Endothelial cell of umbilical vein (primary cell): ENCODE data around the gene PTPRD. TPM values are rescaled to one million over a fixed set of nuclear protein-coding genes. Genes with fewer than 3 reads are reported as not detected.

Experiments used
- BruUV-seq: library from RNA; stranded (reverse); fragments of 400-500 nt; replicated peaks from 2 replicates; lab custom pipeline; 2021; lab: Mats Ljungman, UMichigan
- CTCF ChIA-PET: fragments of 300-600, 350-600 bp; sonication (Branson Sonifier 250); formaldehyde crosslinking; loops from one replicate; lab custom pipeline; 2021; ENCODE audit warnings: antibody characterized with exemption, inconsistent platforms; lab: Charles Lee
- POLR2A ChIA-PET: fragments of 300-600, 350-600 bp; sonication (Branson Sonifier 250); formaldehyde crosslinking; loops from one replicate; lab custom pipeline; 2021; ENCODE audit warnings: antibody characterized with exemption, inconsistent platforms; lab: Charles Lee
- DNase-seq: peaks from one replicate; pipeline ENCODE4 v3.0.0-alpha.2; 2011; ENCODE audit warnings: low read depth, low spot score
- FAIRE-seq: peaks from 2 replicates; lab custom pipeline; 2011; peaks lifted over from hg19 to GRCh38; lab: Jason Lieb, UNC
- H2AFZ ChIP-seq: 2 replicates; pipeline ENCODE4 v1.6.0; 2012; ENCODE audit warnings: low read depth, low read length, control low read depth, inconsistent platforms
- H3K27ac ChIP-seq: 2 replicates; pipeline ENCODE4 v1.5.1; 2011; ENCODE audit warnings: low read depth, mild to moderate bottlenecking, control low read depth, low read length, moderate library complexity; ENCODE audit not compliant: insufficient read depth
- H3K27me3 ChIP-seq, 2 experiments: 2 replicates each; pipeline versions ENCODE4 v1.6.0 to v1.6.1; 2011; ENCODE audit warnings: low read length in 2 of 2, mixed read lengths in 1 of 2; ENCODE audit not compliant: control insufficient read depth in 2 of 2, insufficient read depth in 2 of 2
- H3K36me3 ChIP-seq, 2 experiments: 2 replicates in 1 of 2; 3 replicates in 1 of 2; pipeline ENCODE4 v1.5.1; 2011; ENCODE audit warnings: low read length in 2 of 2, mild to moderate bottlenecking in 1 of 2, moderate library complexity in 1 of 2; ENCODE audit not compliant: control insufficient read depth in 2 of 2, insufficient read depth in 2 of 2; ENCODE audit errors: extremely low read depth in 1 of 2
- H3K4me1 ChIP-seq: 3 replicates; pipeline ENCODE4 v1.5.1; 2011; ENCODE audit warnings: mild to moderate bottlenecking, low read length; ENCODE audit not compliant: control insufficient read depth, insufficient read depth; ENCODE audit errors: extremely low read depth
- H3K4me2 ChIP-seq: 2 replicates; pipeline ENCODE4 v1.6.1; 2011; ENCODE audit warnings: low read length, control low read depth, mixed read lengths; ENCODE audit not compliant: insufficient read depth
- H3K4me3 ChIP-seq, 3 experiments: fragments of 200-600 bp in 1 of 3; sonication (generic), shearing (Covaris generic) in 1 of 3; replicated peaks in 1 of 3; 2 replicates each; pipeline ENCODE4 v1.5.1; 2011 to 2016; ENCODE audit warnings: control low read depth in 3 of 3, low read length in 3 of 3, mild to moderate bottlenecking in 2 of 3, inconsistent platforms in 1 of 3, low read depth in 1 of 3, moderate library complexity in 1 of 3; ENCODE audit not compliant: insufficient read depth in 1 of 3
- H3K79me2 ChIP-seq: 2 replicates; pipeline ENCODE4 v1.6.0; 2012; ENCODE audit warnings: low read length, inconsistent platforms; ENCODE audit not compliant: control insufficient read depth, insufficient read depth
- H3K9ac ChIP-seq: replicated peaks from 2 replicates; pipeline ENCODE3; 2011; ENCODE audit warnings: low read length, control low read depth; ENCODE audit not compliant: insufficient read depth; ENCODE audit errors: extremely low read depth
- H3K9me1 ChIP-seq: replicated peaks from 3 replicates; pipeline ENCODE4 v1.6.0; 2011; ENCODE audit warnings: mild to moderate bottlenecking, low read length; ENCODE audit not compliant: control insufficient read depth, insufficient read depth; ENCODE audit errors: extremely low read depth
- H3K9me3 ChIP-seq: replicated peaks from 2 replicates; pipeline ENCODE4 v1.5.1; 2012; ENCODE audit warnings: low read length, inconsistent platforms; ENCODE audit not compliant: control insufficient read depth, insufficient read depth
- H4K20me1 ChIP-seq: replicated peaks from 2 replicates; pipeline ENCODE3; 2011; ENCODE audit warnings: mild to moderate bottlenecking, low read length; ENCODE audit not compliant: control insufficient read depth, insufficient read depth; ENCODE audit errors: extremely low read depth
- EZH2 ChIP-seq: IDR thresholded peaks from 2 replicates; pipeline ENCODE4 v1.6.1; 2012; ENCODE audit warnings: borderline replicate concordance, low read depth, mild to moderate bottlenecking, moderate library complexity, low read length, inconsistent platforms; ENCODE audit not compliant: severe bottlenecking
- FOS ChIP-seq: IDR thresholded peaks from 2 replicates; pipeline ENCODE4 v1.6.1; 2011; ENCODE audit warnings: mild to moderate bottlenecking, low read length, moderate library complexity, borderline replicate concordance; ENCODE audit not compliant: insufficient read depth
- GATA2 ChIP-seq: IDR thresholded peaks from 2 replicates; pipeline ENCODE4 v1.7.0; 2011; ENCODE audit warnings: low read depth, mild to moderate bottlenecking, moderate library complexity, mixed read lengths, low read length; ENCODE audit not compliant: insufficient read length, insufficient read depth
- JUN ChIP-seq: IDR thresholded peaks from 2 replicates; pipeline ENCODE4 v1.6.1; 2011; ENCODE audit warnings: borderline replicate concordance, low read depth; ENCODE audit not compliant: insufficient read length, insufficient read depth
- MYC ChIP-seq: IDR thresholded peaks from one replicate; pipeline ENCODE4 v1.6.1; 2011; ENCODE audit warnings: mild to moderate bottlenecking, low read depth, low read length
- POLR2A ChIP-seq: IDR thresholded peaks from 2 replicates; pipeline ENCODE4 v1.6.1; 2012; ENCODE audit warnings: low read depth, mild to moderate bottlenecking, control low read depth, low read length
- POLR2AphosphoS5 ChIP-seq: IDR thresholded peaks from 2 replicates; pipeline ENCODE4 v1.6.1; 2012; ENCODE audit warnings: low read depth, mild to moderate bottlenecking, control low read depth, low read length, moderate library complexity; ENCODE audit not compliant: insufficient read depth
- dilution Hi-C: fragments of 300-500 bp; cut with MboI; formaldehyde crosslinking; loops from one replicate; pipeline ENCODE4 v1.15.0; 2019; ENCODE audit warnings: low sequenced_read_pairs; ENCODE audit not compliant: extremely low pct_ligation_motif_present
- intact Hi-C: fragments of 100-400 bp; cut with micrococcal nuclease; formaldehyde crosslinking; loops from one replicate; pipeline ENCODE4 v1.10.0; 2022
- polyA plus RNA-seq, 4 experiments: library from polyadenylated mRNA; depleted of rRNA in 3 of 4; stranded (reverse) in 3 of 4; unstranded in 1 of 4; fragments of >200 nt; gene quantifications; 2 replicates each; pipeline versions ENCODE4 v1.2.1 to v1.2.3, GENCODE V29; 2011 to 2012; ENCODE audit warnings: missing spikeins in 1 of 4
- total RNA-seq: library from RNA; stranded (reverse); gene quantifications from 2 replicates; pipeline ENCODE4 v1.2.3, GENCODE V29; 2021
- TF ChIP-seq, protein P1 (sequence below): IDR thresholded peaks from 2 replicates; pipeline ENCODE4 v1.6.1; 2011; ENCODE audit not compliant: insufficient read depth, insufficient read length
- TF ChIP-seq, protein P2 (sequence below), 2 donors: IDR thresholded peaks; 1 replicate in 1 of 2; 2 replicates in 1 of 2; pipeline ENCODE4 v1.5.1; 2011; ENCODE audit warnings: low read length in 2 of 2, mild to moderate bottlenecking in 2 of 2, moderate library complexity in 2 of 2, control low read depth in 1 of 2, inconsistent platforms in 1 of 2, low read depth in 1 of 2; ENCODE audit not compliant: insufficient read depth in 1 of 2; ENCODE audit errors: extremely low read depth in 1 of 2

Gene PTPRD
- total and polyA plus RNA-seq, 2 donors (not counting 3 experiments of a cell fraction or from before 2014, with no cell fraction given) = 5.5 to 5.7 TPM

DNA sequence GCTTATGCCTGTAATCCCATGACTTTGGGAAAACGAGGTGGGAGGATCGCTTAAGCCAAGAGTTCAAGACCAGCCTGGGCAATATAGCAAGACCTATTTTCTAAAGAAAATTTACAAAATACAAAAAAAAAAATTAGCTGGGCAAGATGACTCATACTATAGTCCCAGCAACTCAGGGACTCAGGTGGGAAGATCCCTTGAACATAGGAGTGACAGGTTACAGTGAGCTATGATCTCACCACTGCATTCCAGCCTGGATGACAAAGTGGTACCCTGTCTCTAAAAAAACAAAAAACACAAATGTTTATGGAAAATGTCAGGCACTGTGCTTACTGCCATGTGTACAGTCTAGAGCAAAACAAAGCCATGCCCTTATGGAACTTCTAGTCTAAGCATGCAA, 1989.9 kb downstream of the PTPRD start:
- H3K9ac ChIP-seq = no peak overlapping the region
- H2AFZ ChIP-seq = no peak overlapping the region
- H3K27me3 ChIP-seq = no peaks in the 10 kb centered on the region
- no peaks in the 10 kb centered on the region for H4K20me1 ChIP-seq
- DNase-seq (no peak), FAIRE-seq (no peak)
- H3K36me3 ChIP-seq = no peaks in the 10 kb centered on the region
- dilution Hi-C loops (no loop called here), intact Hi-C loops (loop anchor here (1.0 kb wide), 1 partner anchor 34 kb away; no protein-coding TSS in a partner anchor)
- no TSS peak for BruUV-seq
- no peak overlapping the region for H3K27ac ChIP-seq
- no peaks in the 10 kb centered on the region for H3K9me3 ChIP-seq
- no peaks in the 10 kb centered on the region for H3K79me2 ChIP-seq
- no peaks in the 10 kb centered on the region for H3K9me1 ChIP-seq
- H3K4me2 ChIP-seq = no peak overlapping the region
- TF ChIP-seq, protein P1, sequence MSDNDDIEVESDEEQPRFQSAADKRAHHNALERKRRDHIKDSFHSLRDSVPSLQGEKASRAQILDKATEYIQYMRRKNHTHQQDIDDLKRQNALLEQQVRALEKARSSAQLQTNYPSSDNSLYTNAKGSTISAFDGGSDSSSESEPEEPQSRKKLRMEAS = no peak
- no peak for TF ChIP-seq POLR2AphosphoS5
- no peak for TF ChIP-seq JUN
- POLR2A ChIA-PET = no interaction called here
- H3K4me1 ChIP-seq = no peaks in the 10 kb centered on the region
- CTCF ChIA-PET = interaction anchor here (1.2 kb wide), 1 partner anchor 19 kb away, joined by 3 read pairs; no protein-coding TSS in a partner anchor
- H3K4me3 ChIP-seq = no peak overlapping the region

DNA sequence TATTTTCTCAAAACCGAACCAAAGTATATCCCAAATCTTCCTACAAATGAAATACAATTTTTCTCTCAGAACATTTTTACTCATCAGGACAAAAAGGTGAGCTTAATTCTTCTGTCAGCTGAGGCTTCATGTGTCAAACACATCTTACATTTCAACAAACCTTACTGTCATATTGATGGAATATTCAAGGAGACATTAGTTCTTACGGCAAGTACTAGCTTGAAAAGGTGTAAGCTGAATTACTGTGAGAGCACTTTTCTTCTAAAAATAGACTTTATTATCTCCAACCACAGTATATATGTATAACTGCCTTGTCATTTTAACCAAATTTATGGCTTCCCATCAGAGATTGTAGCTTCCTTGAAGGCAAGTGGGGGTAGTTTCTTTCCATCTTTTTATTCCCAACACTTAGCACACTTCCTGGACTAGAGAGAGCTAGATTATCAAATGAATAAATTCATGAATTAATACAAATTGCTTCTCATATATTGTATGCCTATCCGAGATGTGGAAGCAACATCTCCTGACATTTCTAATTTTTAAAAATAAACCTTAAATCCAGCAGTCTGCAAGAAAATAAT, 1990.5 kb downstream of the PTPRD start:
- no TSS peak for BruUV-seq
- Histone ChIP-seq H3K4me1 (no peaks in the 10 kb centered on the region), H3K9ac (no peak overlapping the region), H3K27me3 (no peaks in the 10 kb centered on the region), H2AFZ (no peak overlapping the region), H3K36me3 (no peaks in the 10 kb centered on the region), H4K20me1 (no peaks in the 10 kb centered on the region), H3K4me2 (no peak overlapping the region), H3K9me3 (no peaks in the 10 kb centered on the region), H3K4me3 (no peak overlapping the region), H3K9me1 (no peaks in the 10 kb centered on the region), H3K27ac (no peak overlapping the region), H3K79me2 (no peaks in the 10 kb centered on the region)
- no peak for DNase-seq
- FAIRE-seq = no peak
- dilution Hi-C loops = no loop called here
- intact Hi-C loops = loop anchor here (1.0 kb wide), 1 partner anchor 35 kb away; no protein-coding TSS in a partner anchor
- TF ChIP-seq POLR2AphosphoS5 (no peak), EZH2 (no peak), MYC (no peak), POLR2A (no peak), JUN (no peak), GATA2 (no peak), FOS (no peak)
- TF ChIP-seq, protein P1 = no peak
- TF ChIP-seq, protein P2, sequence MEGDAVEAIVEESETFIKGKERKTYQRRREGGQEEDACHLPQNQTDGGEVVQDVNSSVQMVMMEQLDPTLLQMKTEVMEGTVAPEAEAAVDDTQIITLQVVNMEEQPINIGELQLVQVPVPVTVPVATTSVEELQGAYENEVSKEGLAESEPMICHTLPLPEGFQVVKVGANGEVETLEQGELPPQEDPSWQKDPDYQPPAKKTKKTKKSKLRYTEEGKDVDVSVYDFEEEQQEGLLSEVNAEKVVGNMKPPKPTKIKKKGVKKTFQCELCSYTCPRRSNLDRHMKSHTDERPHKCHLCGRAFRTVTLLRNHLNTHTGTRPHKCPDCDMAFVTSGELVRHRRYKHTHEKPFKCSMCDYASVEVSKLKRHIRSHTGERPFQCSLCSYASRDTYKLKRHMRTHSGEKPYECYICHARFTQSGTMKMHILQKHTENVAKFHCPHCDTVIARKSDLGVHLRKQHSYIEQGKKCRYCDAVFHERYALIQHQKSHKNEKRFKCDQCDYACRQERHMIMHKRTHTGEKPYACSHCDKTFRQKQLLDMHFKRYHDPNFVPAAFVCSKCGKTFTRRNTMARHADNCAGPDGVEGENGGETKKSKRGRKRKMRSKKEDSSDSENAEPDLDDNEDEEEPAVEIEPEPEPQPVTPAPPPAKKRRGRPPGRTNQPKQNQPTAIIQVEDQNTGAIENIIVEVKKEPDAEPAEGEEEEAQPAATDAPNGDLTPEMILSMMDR (IDR thresholded peaks at IDR 0.05; ENCODE audit: extremely low read depth in 1 of 2, insufficient read depth in 1 of 2, low read depth in 1 of 2, low read length in 2 of 2) = no peak
- ChIA-PET CTCF (interaction anchor here (1.2 kb wide), 1 partner anchor 18 kb away, joined by 3 read pairs; no protein-coding TSS in a partner anchor), POLR2A (no interaction called here)
